HG03135 (cell line): ENCODE measurements around the gene TACC3.

Source experiments
- ATAC-seq: cut with Tn5 transposase; IDR thresholded peaks from one replicate; pipeline ENCODE4 v1.9.1; 2021; ENCODE audit warnings: mild to moderate bottlenecking, moderate library complexity; ENCODE audit not compliant: unreplicated experiment

Gene TACC3

DNA sequence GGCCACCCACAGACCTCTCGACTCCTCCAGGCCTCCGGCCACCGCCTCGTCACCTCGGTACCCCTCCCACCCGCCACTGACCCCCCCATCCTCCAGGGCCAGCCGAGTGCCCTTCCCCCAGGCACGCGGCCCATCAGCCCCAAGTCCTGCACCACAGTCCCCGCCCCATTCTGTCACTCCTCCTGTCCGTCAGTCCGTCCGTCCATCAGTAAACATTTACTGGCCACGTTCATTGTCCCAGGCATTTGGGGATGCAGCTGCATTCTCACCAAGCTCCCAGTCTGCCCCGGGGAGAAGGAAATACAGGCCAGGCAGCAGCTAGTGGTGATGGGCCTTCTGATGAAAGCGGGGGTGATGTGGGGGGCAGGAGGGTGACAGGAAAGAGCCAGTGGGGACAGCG, 36.5 kb downstream of the TACC3 start:
- no peak for ATAC-seq

DNA sequence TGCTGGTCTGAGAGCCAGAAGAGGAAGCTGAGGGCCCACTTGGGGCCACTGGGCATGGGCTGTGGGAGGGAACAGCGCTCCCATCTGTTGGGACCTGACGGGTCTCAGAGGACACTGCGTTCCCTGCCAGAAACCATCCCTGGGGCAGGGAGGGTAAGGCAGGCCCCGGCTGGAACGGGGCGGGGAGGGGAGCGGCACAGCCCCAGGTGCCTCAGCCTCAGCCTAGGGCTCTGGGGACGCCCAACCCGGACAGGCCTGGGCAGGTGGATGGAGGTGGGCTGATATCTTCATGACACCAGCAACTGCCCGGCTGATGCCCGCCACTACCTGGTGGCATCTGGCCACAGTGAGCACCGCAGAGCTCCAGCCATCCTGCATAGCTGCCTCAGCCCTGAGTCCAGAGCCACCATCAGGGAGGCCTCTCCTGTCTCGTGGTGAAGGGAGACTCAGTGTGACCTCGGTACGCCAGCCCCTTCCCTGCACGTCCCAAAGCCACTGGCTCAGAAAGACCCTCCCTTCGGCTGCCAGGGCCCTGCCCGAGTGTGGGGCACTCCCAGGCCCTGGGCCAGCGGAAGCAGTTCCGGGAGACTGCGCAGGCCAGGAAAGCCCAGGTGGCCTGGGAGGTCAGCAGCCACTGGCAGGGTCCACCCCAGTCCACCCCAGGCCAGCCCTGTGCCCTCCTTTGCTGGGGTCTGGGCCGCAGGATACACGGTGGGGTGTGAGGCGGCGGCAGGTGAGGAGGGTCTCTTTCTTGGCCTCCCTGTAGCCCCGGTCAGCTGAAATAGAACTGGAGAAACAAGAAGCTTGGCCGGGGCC, 37.2 kb downstream of the TACC3 start:
- no peak for ATAC-seq

DNA sequence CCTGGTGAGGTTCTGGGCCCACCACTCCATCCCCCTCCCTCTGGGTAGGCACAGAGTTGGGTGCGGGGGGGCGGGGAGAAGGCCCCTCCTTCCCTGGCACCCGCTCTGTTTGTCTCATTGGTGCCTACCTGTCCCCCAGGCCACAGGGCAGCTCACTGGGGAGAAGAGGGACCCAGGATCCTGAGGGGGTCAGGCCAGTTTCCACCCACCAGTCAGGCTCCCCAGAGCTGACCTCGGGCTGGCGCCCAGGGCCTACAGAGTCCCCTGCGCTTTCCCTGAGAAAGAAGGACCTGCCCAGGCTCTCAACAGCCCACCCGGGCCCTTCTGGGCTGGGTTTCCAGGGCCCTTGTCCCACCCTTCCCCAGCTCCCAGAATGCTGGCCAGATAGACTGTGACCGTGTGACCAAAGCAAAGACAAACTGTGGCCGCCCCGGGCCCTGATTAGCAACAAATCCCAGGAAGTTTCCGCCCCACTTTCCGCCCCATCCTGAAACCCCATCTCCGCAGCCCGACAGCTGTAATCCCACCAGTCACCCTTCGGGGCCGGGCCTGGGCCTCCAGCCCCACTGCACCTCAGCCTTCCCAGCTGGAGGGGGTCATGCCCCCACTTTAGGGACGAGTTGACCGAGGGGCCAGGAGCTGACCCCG, 38.0 kb downstream of the TACC3 start:
- no peak for ATAC-seq

DNA sequence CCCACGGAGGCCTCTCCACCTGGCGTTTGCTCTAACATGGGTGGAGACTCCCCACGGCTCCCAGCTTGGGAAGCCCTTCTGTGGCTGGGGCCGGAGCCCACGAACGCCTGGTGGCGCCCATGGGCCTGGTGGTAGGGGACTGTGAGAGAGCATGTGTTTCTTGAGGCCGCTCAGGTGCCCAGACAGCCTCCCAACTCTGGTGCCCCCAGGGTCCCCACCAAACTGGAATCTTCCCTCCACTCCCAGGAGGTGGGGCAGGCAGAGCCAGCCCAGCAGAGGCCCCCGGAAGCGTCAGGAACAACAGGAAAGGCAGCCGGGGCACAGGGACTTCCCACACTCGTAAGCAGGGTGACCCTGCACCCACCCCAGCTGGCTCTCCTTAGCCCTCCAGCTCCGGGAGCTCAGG, 38.5 kb downstream of the TACC3 start:
- no peak for ATAC-seq

DNA sequence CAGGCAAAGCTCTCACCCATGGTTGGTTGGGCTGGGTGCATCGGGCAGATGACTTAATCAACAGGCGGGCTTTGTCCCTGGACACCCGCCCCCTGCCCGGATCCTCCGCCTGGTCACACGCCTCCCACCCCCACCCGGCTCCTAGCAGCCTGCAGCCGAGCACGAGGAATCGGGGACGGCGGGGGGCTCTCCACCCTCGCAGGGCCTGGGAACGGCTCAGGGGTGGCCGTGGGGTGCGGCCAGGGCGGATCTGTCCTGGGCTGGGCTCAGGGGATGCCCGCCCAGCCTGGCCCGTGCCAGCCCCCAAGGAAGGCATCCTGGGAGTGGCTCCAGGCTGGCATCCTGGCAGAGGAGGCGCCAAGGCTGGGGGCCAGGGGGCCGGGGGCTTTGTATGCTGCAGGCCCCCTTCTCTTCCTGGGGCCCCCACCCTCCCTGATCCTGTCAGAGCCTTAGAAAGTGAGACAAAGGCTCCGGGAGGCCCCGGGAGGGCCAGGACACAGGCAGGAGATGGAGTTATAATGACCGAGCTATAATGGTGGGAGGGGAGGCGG, 39.3 kb downstream of the TACC3 start:
- no peak for ATAC-seq

DNA sequence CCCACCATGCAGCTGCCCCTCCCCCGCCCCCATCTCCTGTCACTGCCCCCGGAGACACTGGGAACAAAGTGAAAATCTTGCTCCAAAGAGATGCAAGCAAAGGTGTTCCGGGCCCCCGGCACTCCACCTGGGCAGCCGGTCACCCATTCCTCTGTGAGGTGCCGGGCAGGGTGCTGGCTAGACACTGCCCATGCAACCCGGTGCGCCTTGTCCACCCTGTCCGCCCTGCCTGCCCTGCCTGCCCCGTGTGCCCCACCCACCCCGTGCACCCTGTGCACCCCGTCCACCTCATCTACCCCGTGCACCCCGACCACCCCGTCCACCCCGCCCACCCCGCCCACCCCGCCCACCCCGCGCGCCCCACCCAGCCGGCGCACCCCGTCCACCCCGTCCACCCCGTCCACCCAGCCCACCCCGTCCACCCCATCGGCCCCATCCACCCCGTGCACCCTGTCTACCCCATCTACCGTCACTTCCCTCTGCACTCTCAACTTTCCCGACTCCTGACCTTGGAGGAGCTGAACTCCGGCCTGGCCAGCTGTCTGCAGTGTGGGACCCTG, 39.9 kb downstream of the TACC3 start:
- no peak for ATAC-seq

DNA sequence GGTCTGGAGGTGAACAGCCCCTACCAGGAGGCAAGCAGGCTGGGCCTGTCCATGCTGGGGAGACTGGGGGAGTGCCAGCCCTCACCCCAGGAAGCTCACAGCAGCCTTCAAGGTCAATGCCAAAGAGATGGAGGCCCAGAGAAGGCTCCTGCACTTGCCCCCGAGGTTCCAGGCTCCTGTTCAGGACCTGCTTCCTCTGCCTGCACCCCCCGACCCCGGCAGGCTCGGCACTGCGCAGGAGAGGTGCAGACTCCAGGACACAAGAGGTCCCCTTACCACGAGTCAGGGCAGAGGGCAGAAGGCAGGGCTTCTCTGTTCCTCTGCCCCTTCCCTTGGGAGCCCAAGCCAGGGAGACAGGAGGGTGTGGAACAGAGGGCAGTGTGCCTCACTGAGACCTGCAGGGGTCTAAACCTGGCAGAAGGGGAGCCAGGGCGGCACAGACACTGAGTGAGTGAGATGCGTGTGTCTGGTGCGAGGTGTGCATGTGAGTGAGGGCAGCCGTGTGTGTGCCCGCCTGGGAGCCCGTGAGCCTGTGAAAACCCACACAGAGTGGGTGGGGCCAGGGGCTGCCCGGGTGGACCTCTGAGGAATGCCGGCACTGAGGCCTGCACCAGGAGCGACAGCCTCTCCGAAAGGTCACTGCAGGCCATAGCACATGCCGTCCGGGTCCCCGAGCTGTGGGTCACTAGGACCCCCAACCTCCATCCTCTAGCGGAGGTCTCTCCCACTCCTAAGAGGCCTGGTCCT, 41.1 kb downstream of the TACC3 start:
- ATAC-seq, result no peak

DNA sequence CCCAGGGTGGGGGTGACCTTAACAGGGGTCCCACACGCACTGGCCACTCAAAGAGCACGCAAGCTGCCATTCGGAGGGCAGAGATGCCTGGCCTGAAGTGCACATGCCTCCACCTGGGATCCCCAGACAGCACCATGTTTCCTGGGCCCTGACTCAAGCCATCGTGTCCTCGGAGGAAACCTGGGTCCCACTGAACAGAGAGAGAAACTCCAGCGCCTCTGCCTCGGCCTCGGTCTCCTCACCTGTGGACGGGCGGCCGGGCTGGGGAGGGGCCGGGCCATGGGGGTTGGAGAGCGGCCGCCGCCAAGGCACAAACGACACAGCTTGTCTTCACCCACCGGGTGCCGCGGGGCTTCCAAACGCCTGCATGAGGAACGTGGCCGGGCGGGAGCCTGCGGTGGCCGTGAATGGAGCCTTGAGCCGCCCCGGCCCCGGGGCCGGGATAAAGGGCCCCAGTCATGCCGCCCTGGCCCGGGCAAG, 41.8 kb downstream of the TACC3 start:
- ATAC-seq, result no peak

DNA sequence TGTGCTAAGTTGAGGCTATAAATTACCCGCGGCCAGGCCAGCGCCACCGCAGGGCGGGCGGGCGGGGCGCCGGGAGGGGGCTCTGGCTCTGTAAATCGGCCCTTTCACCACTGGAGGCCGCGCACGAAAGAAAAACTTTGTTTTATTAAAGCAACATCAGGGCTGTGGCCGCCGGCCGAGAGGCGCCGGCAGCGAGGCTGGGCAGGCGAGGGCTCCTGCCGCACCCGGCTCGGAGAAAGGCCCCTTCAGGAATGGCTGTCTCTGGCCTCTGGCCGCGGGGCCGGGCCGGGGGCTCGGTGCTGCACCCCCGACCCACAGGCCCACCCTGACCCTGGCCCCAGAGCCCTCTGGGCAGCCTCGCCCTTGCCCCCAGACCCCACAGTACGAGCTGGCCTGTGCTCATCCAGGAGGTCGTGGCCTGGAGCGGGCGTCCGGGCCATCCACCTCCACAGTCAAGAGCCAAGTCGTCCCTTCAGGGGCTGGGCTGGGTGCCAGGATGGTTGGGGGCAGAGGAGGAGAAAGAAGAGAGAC, 42.3 kb downstream of the TACC3 start:
- no peak for ATAC-seq

DNA sequence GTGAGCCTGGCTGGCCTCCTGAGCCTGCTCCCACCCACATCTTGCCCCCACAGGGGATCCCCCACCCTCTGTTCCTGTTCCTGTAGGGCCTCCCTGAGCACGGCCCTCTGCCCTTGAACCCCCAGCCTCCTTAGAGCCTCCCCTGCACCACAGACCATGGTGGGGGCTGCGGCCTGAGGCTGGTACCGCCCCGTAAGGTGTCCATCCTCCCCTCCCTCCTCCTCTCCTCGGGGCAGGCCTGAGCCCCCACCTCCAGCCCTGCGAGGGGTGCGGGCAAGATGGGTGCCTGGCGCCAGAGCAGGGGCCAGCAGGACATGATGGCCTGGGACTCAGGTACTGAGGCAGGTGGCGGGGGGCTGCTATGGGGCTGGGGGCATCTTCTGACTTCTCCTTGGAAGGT, 43.3 kb downstream of the TACC3 start:
- no peak for ATAC-seq

DNA sequence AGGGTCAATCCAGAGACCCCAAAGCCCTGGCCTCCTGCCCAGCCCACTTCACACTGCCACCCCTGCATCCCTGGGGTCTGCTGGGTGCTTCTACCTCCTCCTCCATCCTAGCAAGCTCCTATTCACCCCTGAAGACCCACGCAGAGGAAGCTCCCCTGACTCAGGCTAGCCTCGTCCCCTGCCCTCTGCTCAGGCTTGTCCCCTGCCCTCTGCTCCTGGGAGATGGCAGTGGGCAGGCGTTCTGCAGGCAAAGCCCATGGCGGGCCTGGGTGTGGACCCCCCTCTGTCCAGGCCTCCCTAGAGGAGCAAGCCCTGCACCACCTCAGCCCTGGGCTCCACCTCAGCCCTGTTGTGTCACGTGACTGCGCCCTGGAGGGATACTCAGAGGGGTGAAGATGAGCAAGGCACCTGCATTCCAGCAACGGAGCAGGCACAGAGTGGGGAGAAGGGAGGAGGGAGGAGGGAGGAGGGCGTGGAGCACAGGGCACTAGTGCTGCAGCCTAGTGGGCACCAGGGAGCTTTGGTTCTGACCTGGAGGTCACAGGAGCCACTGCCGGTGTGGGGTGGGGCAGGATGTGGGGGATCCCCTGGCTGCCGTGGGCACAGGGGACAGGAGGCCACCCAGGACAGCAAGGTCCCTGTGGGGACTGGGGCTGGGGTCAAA, 44.2 kb downstream of the TACC3 start:
- ATAC-seq, result no peak

DNA sequence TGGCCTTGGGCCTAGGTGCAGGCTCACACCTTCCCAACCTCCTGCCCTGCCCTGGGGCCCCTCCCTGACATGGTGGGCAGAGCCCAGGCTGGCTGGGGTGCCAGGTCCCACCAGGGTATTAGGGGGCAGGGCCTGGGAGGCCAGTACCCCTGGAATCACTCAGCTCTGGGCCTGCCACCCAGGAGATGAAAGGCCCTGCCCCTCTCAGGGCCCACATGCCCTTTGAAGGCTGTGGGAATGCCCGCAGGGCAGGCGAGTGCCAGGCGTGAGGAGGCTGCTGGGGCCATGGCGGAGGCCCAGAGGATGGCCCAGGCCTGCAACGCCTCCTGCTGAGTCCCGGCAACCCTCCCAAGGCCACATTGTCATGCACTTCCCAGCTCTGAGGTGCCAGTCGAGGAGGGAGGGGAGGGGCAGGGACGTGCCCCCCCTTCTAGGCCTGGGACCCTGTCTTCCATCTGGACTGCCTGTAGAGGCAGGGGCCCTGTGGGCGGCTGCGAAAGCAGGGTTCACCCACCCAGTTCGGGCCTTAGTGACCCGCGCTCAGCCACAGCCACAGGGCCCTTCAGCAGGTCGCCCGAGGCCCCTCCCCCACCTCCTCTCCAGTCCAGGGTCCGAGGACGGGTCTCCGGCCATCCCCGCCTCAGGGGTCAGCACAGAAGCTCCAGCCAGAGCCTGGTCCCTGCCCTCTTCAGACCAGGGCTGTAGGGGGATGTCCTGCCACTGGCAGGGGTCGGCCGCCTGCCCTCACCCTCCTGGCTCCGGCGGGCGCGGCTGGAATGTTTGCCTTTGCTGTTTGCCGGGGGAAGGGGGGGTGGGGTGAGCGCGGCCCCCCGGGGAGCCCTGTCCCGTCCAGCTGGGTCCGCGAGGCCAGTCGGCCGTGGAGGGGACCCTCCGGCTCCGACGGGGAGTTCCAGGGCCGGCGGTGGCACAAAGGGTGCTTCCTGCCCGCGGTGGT, 45.1 kb downstream of the TACC3 start:
- ATAC-seq, result no peak

DNA sequence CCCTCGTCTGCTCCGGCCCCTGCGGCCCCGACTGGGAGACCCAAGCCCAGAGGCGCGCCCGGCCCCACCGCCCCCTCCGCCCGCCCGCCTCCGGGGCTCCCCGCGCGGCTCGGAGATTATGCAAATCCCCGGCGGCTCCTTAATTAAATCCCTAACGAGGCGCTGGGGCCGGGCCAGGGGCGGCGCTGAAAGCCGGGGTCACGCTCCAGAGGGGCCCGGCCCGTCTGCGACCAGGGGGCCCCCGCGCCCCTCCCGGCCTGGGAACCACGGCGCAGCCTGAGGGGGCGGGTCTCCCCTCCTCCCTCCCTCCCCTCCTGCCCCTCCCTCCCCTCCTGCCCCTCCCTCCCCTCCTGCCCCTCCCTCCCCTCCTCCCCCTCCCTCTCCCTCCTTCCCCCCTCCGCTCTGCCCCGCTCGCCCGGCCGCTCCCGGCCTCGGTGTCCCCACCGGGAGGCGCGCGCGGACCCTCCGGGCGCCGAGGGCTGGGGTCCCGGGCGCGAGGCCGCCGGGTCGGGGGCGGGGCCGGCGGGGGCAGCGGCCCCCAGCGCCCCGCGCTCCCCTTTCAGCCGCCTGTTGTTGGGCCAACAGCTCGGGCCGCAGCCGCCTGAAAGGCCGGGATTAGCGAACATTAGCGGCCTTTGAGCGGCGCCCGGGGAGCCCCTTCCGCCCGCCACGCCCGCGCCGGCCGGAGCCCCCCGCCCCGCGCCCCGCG, 45.9 kb downstream of the TACC3 start:
- ATAC-seq, result no peak

DNA sequence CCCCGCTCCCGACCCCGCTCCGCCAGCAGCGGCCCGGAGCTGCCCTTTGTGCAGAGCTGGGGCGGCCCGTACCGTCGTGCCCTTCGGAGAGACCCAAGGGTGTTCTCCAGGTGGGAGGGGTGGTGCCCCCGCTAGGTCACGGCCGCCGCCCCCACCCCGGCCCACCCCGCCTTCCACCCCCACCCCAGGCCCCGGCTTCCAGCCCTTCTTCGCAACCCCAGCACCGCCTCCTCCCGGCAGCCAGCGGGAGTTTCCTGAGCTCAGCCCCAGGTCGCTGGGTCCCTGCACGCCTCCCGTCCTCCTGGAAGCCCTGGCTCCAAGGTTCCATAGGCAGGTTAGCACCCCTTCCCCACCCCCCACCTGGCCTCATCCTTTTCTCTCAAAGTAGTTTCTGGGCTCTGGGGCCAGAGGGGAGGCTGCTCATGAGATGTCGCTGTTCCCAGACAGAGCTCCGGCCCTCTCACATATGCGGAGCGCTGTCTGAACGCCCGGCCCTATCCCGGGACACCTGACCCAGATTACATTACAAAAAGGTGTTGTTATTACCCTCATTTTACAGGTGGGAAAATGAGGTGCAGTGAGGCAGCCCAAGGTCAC, 46.5 kb downstream of the TACC3 start:
- ATAC-seq, result no peak

DNA sequence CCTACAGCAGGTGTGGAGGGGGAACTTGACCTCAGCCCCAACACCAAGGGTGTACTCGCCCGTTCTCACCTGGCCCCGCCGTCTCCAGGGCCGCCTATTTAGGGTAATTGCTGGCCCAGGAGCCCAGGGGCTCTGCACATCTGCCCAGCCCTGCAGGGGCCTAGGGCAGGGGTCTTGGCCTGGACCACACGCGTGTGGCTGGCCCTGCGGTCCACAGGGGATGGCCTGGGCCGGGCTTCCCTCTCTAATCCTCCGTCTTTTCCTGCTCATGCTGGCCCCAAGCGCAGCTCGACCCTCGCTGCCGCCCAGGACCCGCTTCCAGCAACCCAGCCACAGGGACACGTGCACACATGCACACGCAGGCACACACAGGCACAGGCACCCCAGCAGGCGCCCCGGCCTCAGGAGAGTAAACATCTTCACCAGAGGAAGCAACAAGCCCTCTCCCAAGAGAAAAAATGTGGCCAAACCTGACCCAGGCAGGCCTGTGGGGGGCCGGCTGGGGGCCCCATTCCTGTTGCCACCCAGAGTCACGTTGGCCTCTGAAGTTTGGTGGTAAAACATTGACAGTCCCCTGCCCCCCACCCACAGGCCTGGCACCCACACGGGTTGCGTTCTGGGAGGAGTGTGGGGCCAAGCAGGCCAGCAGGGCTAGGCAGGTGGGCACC, 47.2 kb downstream of the TACC3 start:
- no peak for ATAC-seq

DNA sequence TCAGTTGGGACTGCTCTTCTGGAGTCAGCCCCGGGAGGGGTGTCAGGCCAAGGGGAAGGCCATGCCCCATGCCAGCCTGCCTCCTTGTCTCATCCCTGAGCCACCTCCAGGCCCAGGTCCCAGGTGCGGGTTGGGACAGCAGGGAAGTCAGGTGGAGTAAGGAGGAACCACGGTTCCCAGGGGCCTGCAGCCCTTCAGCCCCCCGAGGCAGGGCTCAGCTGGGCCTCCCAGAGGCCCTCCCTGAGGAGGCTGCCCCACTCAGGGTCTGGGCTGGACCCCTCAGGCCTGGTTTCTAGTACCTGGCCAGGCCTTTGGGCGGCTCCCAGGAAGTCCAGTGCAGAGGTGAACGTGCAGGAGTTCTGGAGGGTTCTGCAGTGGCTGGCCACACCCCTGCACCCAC, 48.4 kb downstream of the TACC3 start:
- no peak for ATAC-seq

DNA sequence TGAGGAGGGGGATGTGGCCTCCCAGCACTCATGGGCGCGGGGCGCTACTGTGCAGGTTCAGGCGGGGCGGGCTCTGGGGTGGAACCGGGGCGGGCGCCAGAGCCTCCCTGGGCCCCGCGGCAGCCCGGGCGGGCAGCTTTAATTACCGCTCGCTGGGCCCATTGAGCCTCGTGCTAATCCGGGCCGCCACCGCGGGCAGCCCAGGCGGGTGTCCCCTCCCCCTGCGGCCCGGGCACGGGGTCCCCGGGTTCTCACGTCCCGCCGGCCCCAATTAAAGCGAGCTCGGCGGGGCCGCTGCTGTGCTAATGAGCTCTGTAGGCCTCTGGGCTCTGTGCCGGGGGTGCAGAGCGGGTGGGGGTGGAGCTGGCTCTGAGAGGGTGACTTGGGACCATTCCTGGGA, 48.9 kb downstream of the TACC3 start:
- ATAC-seq, result no peak

DNA sequence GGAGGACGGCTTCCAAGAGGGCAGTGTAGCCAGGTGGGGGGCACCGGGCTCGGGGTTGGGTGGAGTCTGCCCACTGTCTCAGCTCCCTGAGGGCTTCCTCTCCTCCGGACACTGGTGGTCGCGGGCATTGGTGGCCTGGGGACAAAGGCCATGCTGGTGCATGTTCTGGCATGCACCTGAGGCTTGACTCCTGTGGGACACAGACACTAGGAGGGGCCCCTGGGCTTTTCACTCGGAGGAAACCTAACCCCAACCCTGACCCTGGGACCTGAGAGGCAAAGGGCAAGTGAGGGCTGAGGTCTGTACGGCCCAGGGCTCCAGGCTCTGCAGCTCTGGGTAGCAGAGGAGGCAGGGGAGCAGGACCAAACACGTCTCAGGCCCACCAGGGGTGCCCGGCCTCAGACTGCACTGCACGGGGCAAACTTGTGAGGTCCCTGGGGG, 49.5 kb downstream of the TACC3 start:
- no peak for ATAC-seq
